Astrocyte of the cerebellum (primary cell): ENCODE measurements around the gene XPO1.

Source experiments
- DNase-seq: peaks from one replicate; pipeline ENCODE4 v3.0.0-alpha.2; 2011; ENCODE audit warnings: low read depth
- H3K4me3 ChIP-seq: 2 replicates; pipeline ENCODE4 v1.5.1; 2011; ENCODE audit warnings: mild to moderate bottlenecking, low read depth, low read length, moderate library complexity
- in situ Hi-C: cut with HindIII; loops from 2 replicates; pipeline ENCODE4 v1.10.0; 2017; ENCODE audit warnings: low sequenced_read_pairs
- TF ChIP-seq, protein P1 (sequence below): IDR thresholded peaks from 2 replicates; pipeline ENCODE4 v1.5.1; 2012; ENCODE audit warnings: low read length, low read depth, moderate library complexity, mild to moderate bottlenecking; ENCODE audit errors: missing control alignments

Gene XPO1

DNA sequence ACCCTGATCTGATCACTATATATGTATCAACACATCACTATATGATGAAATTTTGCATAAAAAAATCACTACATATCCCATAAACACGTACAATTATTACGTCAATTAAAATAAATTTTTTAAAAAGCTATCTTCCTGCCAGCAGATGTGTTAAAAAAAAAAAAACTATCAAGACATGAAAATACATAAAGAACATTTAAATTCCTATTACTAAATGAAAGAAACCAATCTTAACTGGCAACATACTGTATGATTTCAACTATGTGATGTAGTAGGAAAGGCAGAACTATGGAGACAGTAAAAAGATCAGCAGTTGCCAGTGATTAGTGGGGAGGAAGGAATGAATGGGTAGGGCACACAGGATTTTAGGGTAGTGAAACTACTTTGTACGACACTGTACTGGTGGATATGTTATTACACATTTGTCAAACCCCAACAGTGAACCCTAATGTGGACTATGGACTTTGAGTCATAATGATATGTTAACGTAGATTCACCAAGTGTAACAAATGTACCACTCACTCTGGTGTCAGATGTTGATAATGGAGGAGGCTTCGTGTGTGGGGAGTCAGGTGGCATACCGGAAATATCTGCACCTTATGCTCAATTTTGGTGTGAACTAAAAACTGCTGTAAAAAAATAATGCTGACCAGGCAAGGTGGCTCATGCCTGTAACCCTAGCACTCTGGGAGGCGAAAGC lies 94.7 kb downstream of the XPO1 start:
- TF ChIP-seq, protein P1, sequence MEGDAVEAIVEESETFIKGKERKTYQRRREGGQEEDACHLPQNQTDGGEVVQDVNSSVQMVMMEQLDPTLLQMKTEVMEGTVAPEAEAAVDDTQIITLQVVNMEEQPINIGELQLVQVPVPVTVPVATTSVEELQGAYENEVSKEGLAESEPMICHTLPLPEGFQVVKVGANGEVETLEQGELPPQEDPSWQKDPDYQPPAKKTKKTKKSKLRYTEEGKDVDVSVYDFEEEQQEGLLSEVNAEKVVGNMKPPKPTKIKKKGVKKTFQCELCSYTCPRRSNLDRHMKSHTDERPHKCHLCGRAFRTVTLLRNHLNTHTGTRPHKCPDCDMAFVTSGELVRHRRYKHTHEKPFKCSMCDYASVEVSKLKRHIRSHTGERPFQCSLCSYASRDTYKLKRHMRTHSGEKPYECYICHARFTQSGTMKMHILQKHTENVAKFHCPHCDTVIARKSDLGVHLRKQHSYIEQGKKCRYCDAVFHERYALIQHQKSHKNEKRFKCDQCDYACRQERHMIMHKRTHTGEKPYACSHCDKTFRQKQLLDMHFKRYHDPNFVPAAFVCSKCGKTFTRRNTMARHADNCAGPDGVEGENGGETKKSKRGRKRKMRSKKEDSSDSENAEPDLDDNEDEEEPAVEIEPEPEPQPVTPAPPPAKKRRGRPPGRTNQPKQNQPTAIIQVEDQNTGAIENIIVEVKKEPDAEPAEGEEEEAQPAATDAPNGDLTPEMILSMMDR: no peak
- no peak overlapping the region for H3K4me3 ChIP-seq
- DNase-seq: no peak
- in situ Hi-C loops: no loop called here

- TF ChIP-seq, protein P1: no peak
- in situ Hi-C loops: no loop called here
- no peak overlapping the region for H3K4me3 ChIP-seq
- no peak for DNase-seq
Measured at GRCh38 chr2:61439241-61440002, 98.7 kb downstream of the XPO1 start.

DNA sequence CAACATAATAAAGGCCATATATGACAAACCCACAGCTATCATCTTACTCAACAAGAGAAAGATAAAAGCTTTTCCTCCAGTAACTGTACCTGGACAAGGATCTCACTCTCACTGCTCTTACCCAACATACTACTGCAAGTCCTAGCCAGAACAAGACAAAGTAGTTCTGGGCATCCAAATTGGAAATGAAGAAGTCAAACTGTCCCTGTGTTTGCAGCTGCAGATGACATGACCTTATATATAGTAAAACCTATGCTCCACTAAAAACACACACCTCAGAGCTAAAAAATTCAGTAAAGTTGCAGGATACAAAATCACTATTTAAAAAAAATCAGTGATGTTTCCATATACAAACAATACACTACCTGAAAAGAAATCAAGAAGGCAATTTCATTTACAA lies 99.5 kb downstream of the XPO1 start:
- no peak for DNase-seq
- no peak overlapping the region for H3K4me3 ChIP-seq
- TF ChIP-seq, protein P1: no peak
- in situ Hi-C loops: no loop called here

DNA sequence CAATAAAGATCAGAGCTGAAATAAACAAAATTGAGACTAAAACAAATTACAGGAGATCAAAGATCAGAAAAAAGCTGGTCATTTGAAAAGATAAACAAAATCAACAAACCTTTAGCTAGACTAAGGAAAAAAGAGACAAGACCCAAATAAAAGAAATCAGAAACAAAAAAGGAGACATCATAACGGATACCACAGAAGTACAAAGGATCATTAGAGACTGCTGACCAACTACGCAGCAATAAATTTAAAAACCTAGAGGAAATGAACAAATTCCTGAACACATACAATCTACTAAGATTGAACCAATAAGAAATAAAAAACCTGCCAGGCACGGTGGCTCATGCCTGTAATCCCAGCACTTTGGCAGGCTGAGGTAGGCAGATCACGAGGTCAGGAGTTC lies 101.0 kb downstream of the XPO1 start:
- no peak for DNase-seq
- in situ Hi-C loops: no loop called here
- TF ChIP-seq, protein P1: no peak
- no peak overlapping the region for H3K4me3 ChIP-seq

DNA sequence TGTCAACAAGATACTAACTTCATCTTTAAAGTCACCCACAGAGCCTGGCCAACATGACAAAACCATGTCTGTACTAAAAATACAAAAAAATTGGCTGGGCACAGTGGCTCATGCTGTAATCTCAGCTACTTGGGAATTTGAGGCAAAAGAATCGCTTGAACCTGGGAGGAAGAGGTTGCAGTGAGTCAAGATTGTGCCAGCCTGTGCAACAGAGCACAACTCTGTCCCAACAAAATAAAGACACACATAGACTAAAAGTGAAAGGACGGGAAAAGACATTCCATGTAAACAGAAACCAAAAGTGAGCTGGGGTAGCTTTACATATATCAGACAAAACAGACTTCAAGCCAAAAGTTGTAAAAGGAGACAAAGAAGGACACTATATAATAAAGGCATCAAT lies 102.1 kb downstream of the XPO1 start:
- in situ Hi-C loops: no loop called here
- DNase-seq: no peak
- no peak overlapping the region for H3K4me3 ChIP-seq
- TF ChIP-seq, protein P1: no peak

DNA sequence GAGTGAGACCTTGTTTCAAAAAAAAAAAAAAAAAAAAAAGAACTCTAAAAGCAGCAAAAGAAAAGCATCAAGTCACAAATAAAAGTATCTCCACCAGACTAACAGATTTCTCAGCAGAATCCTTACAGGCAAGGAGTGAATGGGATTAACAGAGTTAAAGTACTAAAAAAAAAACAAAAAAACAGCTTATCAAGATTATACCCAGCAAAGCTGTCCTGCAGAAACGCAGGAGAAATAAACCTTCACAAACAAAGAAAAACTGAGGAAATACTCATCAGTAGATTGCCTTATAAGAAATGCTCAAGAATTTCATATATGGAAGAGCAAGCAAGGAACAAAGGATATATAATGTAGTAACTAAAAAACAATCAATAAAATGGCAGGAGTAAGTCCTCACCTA lies 102.9 kb downstream of the XPO1 start:
- no peak overlapping the region for H3K4me3 ChIP-seq
- DNase-seq: no peak
- TF ChIP-seq, protein P1: no peak
- in situ Hi-C loops: no loop called here
